Right renal pelvis (tissue), 4 donors: Measurements from ENCODE around the gene TNS4. TPM values are rescaled to one million over a fixed set of nuclear protein-coding genes. Genes with fewer than 3 reads are reported as not detected.
A peak's percentile ranks its signal among the peaks of the same experiment; 100 is the strongest.
"Not testable (repeated sequence)": the region's sequence is repeated elsewhere in the genome, so short reads cannot be mapped to it uniquely, and the experiment has no call there.

Source experiments
- DNase-seq, 4 donors: peaks; one replicate each; pipeline ENCODE4 v3.0.0-alpha.2; 2013; ENCODE audit warnings: low read depth in 4 of 4, low spot score in 3 of 4, missing footprints in 1 of 4
- polyA plus RNA-seq, 4 donors: library from polyadenylated mRNA; unstranded; fragments of 120-200 nt; gene quantifications; one replicate each; pipeline ENCODE4 v1.2.1, GENCODE V29; 2013; ENCODE audit not compliant: insufficient read length in 4 of 4

TNS4 gene
- under 1 TPM in 2 of 4 donors, not detected in 2; 0.14 TPM for polyA plus RNA-seq

- DNase-seq, result no peak
These were observed at the start of gene TNS4 for GRCh38 chr17:40501499-40501911. TNS4 (minus strand) TSS chr17:40501623; CDS start chr17:40496425, 5,198 bp downstream.

GRCh38 chr17:40550608-40551007 is 49.2 kb upstream of the TNS4 start:
- DNase-seq, result no peak

- no peak for DNase-seq
These were observed 47.7 kb upstream of the TNS4 start for GRCh38 chr17:40548982-40549685.

- no peak for DNase-seq
These were observed 47.1 kb upstream of the TNS4 start for GRCh38 chr17:40548491-40548981.

- no peak for DNase-seq
These were observed 46.5 kb upstream of the TNS4 start for GRCh38 chr17:40547785-40548478.

GRCh38 chr17:40547079-40547784 is 45.8 kb upstream of the TNS4 start:
- DNase-seq, result no peak

- DNase-seq, result not testable (repeated sequence)
These were observed 45.1 kb upstream of the TNS4 start for GRCh38 chr17:40546497-40546896.

- no peak for DNase-seq
These were observed 44.2 kb upstream of the TNS4 start for GRCh38 chr17:40545660-40546059.

- DNase-seq, result peak in 1 of 4 donors; percentile 63
These were observed 41.4 kb upstream of the TNS4 start for GRCh38 chr17:40542558-40543411.

- DNase-seq, result no peak
These were observed 40.6 kb upstream of the TNS4 start for GRCh38 chr17:40541873-40542557.

- no peak for DNase-seq
These were observed 39.8 kb upstream of the TNS4 start for GRCh38 chr17:40541060-40541872.

- DNase-seq, result no peak
These were observed 39.0 kb upstream of the TNS4 start for GRCh38 chr17:40540448-40540847.

- no peak for DNase-seq
These were observed 38.4 kb upstream of the TNS4 start for GRCh38 chr17:40539711-40540411.

GRCh38 chr17:40538936-40539705 is 37.7 kb upstream of the TNS4 start:
- no peak for DNase-seq

- no peak for DNase-seq
These were observed 36.9 kb upstream of the TNS4 start for GRCh38 chr17:40538019-40538935.
